ENCODE data around the gene HSPA12A.

DNA sequence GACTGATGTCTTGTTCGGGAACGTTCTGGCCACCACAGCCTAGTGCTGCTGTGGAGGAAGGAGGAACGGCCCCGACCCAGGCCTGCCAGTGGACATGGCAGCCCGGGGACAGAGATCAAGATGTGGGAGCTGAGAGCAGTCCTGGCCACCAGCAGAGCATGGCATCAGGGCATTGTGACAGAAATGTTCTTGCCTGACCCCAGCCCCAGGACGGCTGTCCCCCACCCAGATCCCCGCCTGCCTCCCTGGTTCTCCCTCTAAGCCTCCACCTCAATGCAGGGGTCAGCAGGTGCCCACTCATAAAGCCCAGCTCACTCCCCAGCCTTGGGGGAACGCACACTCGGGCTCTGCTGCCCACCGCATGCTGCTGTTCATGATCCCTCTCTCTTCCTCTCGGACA, 42.9 kb upstream of the HSPA12A start:
- TF ChIP-seq CTCF (conservative IDR thresholded peaks at IDR 0.05 in 1 of 2, IDR thresholded peaks at IDR 0.05 in 1 of 2; ENCODE audit: low read depth in 1 of 2, low read length in 2 of 2) (no peak), EZH2 (IDR thresholded peaks at IDR 0.05; ENCODE audit: low read length, missing control alignments) (no peak)

Measured in fibroblast of lung (primary cell).